OCI-LY3 (cell line): ENCODE results near the gene MAP2K6.

Source experiments
- CTCF ChIP-seq: fragments of 200-600, 300-600 bp; sonication (generic); IDR thresholded peaks from 2 replicates; pipeline ENCODE4 v1.5.1; 2014; ENCODE audit warnings: antibody characterized with exemption, low read length, low read depth
- EZH2phosphoT487 ChIP-seq: fragments of 200-600 bp; shearing (Covaris generic); IDR thresholded peaks from 2 replicates; pipeline ENCODE4 v1.6.1; 2018; ENCODE audit warnings: antibody characterized with exemption, mixed run types, low read depth

GRCh38 chr17:69552986-69553667 is 138.6 kb downstream of the MAP2K6 start:
- TF ChIP-seq CTCF (no peak), EZH2phosphoT487 (no peak)
